Uterus (tissue), 2 donors: ENCODE results near the gene RFX6.

Experiments
- CTCF ChIP-seq, 4 experiments: fragments of 200-600 bp in 2 of 4; fragments of 450-650 bp in 2 of 4; sonication (generic) in 2 of 4; IDR thresholded peaks; one replicate each; pipeline ENCODE4 v1.5.1; 2016 to 2019; ENCODE audit warnings: antibody characterized with exemption in 4 of 4, mild to moderate bottlenecking in 2 of 4, moderate library complexity in 1 of 4
- POLR2A ChIP-seq, 2 donors: fragments of 450-650 bp; IDR thresholded peaks; one replicate each; pipeline ENCODE4 v1.6.1; 2016; ENCODE audit warnings: antibody characterized with exemption in 2 of 2, mild to moderate bottlenecking in 1 of 2, moderate library complexity in 1 of 2

DNA sequence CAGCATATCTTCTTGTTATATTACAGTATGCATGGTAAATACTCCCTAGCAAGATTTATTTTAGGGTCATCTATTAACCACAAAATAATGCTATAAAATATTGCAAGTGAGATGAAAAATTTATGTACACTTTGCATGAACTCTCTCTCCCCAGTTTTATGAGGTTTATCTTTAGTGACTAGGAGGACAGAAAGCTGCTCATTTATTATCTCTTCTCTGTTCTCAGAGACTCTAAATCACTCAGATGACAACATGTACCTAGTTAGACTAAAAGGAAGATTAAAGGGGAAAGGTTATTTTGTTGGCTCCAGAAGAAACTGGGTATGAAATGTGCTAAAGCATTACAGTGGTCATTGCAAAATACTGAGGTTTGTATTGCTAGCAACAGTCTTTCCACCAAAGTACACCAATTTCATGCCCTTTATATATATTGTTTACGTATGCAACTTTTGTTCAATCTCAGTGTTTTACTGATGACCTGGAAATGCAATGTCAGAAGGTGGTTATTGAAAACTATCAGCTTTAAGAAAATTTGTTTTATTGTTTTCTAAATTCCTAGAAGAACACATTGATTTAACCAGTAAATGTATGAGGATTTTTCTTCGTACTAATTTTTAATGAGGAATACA lies 11.8 kb downstream of the RFX6 start:
- no peak for TF ChIP-seq POLR2A (IDR thresholded peaks at IDR 0.05)
- TF ChIP-seq CTCF (IDR thresholded peaks at IDR 0.05): no peak
